HFF-Myc (cell line): ENCODE measurements around the gene PHLDA3.

Experiments
- DNase-seq: peaks from one replicate; pipeline ENCODE4 v3.0.0-alpha.2; 2011; ENCODE audit warnings: low read depth; ENCODE audit errors: extremely low read depth
- H3K4me3 ChIP-seq: replicated peaks from 2 replicates; pipeline ENCODE4 v1.5.1; 2011; ENCODE audit warnings: low read depth, mild to moderate bottlenecking, control low read depth, low read length
- TF ChIP-seq, protein P1 (sequence below): IDR thresholded peaks from 2 replicates; pipeline ENCODE4 v1.5.1; 2012; ENCODE audit warnings: mild to moderate bottlenecking, low read depth, low read length, control low read depth; ENCODE audit errors: missing control alignments

The PHLDA3 gene

DNA sequence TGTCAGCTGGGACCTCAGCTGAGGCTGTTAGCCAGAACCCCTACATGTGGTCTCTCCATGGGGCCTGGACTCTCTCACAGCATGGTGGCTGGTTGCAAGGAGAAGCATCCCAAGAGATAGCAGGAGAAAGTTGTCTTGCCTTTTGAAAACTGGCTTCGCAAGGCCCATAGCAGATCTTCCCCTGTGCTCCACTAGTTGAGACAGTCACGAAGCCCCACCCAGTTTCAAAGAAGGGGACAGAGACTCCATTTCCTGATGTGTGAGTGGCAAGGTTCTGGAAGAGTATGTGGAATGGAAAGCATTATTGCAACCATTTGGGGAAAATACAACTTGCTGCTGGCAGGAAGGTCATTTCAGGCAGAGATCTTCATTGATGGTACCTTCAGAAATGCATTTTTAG lies 45.5 kb upstream of the PHLDA3 start:
- H3K4me3 ChIP-seq: no peak overlapping the region
- TF ChIP-seq, protein P1, sequence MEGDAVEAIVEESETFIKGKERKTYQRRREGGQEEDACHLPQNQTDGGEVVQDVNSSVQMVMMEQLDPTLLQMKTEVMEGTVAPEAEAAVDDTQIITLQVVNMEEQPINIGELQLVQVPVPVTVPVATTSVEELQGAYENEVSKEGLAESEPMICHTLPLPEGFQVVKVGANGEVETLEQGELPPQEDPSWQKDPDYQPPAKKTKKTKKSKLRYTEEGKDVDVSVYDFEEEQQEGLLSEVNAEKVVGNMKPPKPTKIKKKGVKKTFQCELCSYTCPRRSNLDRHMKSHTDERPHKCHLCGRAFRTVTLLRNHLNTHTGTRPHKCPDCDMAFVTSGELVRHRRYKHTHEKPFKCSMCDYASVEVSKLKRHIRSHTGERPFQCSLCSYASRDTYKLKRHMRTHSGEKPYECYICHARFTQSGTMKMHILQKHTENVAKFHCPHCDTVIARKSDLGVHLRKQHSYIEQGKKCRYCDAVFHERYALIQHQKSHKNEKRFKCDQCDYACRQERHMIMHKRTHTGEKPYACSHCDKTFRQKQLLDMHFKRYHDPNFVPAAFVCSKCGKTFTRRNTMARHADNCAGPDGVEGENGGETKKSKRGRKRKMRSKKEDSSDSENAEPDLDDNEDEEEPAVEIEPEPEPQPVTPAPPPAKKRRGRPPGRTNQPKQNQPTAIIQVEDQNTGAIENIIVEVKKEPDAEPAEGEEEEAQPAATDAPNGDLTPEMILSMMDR: no peak
- no peak for DNase-seq

DNA sequence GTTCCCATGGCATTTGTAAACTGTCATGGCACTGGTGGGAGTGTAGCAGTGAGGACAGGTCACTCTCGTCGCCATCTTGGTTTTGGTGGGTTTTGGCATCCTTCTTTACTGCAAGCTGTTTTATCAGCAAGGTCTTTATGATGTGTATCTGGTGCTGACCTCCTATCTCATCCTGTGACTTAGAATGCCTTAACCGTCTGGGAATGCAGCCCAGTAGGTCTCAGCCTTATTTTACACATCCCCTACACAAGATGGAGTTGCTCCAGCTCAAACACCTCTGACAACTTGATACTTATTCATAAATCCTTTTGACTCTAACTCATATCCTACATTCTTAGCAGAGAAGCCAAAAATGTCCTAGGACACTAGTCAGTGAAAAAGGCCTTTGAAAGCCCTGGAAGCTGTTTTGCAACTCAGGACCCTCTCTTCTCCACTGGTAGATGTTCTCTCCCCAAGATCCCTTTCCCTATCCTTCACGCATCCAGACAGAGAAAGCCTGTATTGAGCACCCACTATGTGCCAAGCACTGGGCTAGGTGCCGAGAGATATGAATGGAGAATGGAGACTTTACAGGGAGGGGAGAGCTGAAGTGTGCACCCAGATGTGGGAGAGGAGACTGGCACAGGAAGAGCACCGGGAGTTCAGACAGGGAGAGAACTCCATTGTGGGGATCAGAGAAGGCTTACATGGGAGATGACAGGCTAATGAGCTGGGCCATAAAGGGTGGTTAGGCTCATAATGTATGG lies 44.7 kb upstream of the PHLDA3 start:
- H3K4me3 ChIP-seq: no peak overlapping the region
- TF ChIP-seq, protein P1: no peak
- no peak for DNase-seq

DNA sequence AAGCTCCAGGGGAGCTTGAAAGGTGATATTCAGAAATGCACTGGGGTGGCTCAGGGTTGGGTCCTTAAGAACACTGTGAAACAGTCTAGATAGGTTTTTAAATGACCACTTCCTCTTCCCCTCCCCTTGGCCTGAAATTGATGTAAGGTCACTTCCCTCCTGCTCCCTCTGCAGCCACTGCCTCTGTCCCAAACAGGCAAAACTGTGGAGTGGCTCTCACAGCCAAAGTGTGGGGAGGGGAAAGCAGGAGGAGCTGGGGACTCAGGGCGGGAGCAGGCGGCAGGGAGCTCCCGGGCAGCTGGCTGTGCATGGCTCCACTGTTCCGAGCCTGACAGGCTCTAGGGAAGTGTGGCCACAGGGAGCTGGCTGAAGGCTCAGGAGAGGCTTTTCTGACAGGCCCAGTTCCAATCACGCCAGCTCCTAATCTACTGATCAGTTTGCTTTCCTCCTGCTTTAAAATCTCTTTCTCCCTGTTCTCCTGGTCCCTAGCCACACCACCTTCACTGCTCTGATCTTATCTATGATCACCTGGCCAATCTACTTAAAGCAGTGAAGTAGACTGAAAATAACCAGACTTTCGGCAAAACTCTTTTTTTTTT lies 43.1 kb upstream of the PHLDA3 start:
- no peak overlapping the region for H3K4me3 ChIP-seq
- no peak for DNase-seq
- TF ChIP-seq, protein P1: no peak

DNA sequence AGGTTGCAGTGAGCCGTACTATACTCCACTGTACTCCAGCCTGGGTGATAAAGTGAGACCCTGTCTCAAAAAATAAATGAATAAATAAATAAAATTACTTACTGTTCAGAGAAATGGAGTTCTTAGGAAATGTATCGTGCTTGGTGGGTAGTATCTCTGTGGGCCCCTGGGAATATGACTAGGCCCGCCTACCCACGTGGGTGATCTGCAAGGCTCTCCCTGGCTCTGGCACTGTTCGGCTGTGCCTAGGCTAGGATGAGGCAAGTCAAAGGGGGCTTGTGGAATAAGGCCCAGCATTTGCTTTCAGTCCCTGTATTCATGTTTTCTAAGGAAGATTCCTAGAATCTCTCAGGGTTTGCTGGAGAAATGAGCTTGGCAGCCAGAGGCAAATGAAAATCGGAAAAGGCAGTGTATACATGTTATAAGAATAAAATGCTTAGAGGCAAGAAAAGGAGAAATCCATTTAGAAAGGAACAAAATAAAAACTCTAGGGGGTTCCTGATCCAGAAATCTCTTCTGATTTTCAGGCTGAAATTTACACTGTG lies 42.5 kb upstream of the PHLDA3 start:
- no peak for DNase-seq
- no peak overlapping the region for H3K4me3 ChIP-seq
- TF ChIP-seq, protein P1: no peak

DNA sequence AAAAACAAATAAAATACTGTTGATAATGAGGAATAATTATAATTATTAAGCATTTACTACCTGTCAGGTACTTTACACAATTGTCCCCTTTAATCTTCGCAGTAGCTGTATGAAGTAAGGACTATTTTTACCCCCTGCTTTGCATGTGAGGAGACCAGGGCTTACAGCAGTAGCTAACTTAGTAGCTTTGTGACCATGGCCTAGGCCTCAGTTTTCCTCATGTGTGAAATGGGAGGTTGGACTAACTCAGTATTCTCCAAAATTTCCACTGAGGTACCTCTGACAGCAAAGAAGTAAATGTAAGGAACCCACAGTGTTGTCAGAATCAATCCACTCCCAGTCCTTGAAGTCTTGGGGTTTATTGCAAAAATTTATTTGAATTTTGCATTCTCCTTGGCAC lies 41.7 kb upstream of the PHLDA3 start:
- H3K4me3 ChIP-seq: no peak overlapping the region
- DNase-seq: no peak
- TF ChIP-seq, protein P1: no peak

DNA sequence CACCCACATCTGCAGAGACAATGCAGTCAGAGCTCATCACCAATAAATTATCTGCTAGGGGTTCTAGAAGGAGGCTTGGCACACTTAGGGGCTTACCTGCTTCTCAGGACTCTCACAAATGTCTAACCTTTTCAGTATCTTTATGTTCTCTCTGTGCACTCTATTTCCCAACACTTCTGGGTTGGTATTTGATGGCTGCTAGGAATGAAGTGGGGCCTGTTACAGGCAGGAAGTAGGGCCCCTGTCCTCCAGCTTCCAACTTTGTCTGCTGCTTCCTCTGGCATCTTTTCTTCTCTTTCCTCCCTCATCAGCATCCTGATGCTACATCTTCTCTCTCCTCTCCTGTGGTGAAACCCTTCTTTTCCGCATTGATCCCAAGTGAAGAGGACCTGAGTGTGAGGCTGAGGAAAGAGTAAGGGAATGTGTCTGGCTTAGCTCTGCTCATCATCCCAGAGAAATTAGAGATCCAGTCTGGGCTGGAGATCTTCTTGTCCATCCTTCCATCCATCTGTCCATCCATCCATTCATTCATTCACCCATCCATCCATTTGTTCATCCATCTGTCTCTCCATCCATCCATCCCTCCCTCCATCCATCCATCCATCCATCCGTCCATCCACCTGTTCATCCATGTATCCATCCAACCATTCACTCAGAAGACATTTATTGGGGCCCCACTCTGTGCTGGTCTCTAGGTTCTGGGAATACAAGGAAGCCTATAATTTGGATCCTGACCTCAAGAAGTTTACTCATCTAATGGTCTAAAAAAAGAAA lies 40.8 kb upstream of the PHLDA3 start:
- no peak for DNase-seq
- no peak overlapping the region for H3K4me3 ChIP-seq
- TF ChIP-seq, protein P1: no peak
